GM19025 (cell line): ENCODE results near the gene SPEF2.
"Not testable (repeated sequence)": the region's sequence is repeated elsewhere in the genome, so short reads cannot be mapped to it uniquely, and the experiment has no call there.

Experiments used
- ATAC-seq: cut with Tn5 transposase; IDR thresholded peaks from one replicate; pipeline ENCODE4 v1.9.1; 2021; ENCODE audit warnings: mild to moderate bottlenecking, low read depth, moderate library complexity; ENCODE audit not compliant: unreplicated experiment

SPEF2 gene

DNA sequence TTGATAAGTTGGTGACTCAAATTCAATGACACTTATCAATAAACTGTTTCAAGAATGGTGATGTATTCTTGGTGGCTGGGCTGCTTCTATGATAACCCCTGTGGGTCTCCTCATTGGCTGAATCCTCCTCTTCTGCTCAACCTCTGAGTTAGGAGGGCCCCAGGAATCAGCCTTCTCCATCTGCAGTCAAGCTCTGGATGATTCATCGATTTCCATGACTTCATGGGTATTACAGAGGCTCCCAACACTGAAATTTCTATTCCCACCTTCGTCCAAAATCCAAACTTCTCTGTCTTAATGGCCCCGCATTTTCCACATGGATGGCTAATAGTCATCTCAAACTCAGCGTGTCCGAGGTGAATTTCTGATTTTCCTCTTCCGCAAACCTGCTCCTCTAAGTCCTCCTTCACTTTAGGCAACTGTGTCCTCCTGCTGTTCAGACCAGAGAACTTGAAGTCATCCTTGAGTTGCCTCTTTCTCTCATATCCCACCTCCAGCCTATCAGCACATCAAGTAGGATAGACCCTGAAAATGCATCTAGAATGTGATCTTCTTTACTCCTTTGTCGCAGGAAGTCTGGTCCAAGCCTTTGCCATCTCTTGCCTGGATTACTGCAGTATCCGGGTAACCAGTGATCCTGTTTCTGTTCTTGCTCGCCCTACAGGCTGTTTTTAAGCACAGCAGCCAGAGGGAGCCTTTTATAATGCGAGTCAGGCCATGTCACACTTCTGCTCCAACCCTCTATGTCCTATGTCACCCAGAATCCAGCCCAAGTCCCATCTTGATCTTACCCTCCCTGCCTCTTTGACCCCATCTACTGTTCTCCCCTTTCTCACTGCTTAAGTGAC is 197.7 kb downstream of the SPEF2 start:
- no peak for ATAC-seq

- ATAC-seq, result no peak
Observed at GRCh38 chr5:35816881-35817521, 199.3 kb downstream of the SPEF2 start.

DNA sequence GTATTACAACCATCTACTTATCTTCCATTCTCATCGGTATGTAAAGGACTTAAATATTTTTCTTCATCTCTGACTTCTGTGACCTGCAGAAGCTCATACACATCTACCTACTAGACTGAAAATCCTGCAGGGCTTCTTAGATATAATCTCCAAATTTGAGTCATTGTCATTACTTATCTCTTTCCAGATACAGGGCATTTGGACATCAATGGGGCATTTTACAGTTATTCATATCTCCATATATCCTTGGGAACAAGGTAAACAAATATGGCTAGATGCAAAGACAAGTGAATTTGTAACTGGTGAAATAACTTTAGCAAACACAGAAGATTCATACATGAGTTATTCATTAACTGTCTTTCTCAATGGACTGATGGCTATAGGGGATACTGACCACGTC is 201.4 kb downstream of the SPEF2 start:
- ATAC-seq, result no peak

DNA sequence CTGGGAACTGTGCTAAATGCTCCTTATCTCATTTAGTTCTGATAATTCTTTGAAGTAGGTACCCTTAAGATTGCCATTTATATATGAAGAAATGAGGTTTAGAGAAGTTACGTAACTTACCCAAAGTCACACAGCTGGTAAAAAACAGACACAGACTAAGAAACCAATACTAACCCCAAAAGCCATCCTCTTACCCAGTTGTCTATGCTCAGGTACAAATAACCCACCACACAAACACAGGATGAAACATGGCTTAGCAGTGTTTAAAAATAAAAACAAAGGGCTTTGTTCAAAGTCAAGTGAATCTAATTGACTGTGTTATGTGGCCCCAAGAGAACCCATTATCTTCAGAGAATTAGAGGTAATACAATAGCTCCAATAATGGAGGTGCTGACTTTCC is 202.0 kb downstream of the SPEF2 start:
- ATAC-seq, result no peak

GRCh38 chr5:35820735-35821134 is 203.1 kb downstream of the SPEF2 start:
- no peak for ATAC-seq

DNA sequence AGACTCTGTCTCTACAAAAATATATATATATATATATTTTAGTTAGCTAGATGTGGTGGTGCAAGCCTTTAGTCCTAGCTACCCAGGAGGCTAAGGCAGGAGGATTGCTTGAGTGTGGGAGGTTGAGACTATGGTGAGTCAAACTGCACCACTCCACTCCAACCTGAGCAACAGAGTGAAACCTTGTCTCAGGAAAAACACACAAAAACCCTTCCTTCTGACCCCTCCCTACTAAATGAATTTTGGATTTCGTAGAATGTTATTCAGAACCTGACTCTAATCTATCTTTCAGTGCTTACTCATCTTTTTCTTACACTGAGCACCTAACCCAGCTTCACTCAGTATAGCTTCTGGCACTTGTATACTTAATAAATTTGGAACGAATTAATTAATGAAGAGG is 203.8 kb downstream of the SPEF2 start:
- no peak for ATAC-seq

DNA sequence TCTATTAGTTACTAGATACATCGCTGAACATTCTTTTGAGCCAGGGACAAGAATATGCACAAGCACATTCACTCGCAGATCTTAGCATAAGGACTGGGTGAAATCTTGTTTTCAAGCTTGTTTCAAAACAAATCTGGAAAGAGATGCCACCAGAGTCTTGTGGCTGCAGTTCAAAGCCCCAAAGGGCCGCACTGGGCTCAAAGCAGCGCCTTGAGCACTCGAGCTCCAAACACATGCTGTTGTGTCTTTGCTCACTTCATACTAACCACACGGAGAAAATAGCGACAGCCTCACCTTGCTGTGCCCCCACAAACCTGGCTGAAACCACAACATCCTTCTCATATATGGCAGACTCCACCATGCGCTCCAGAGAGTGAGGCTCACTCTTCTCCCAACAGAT is 204.8 kb downstream of the SPEF2 start:
- no peak for ATAC-seq

DNA sequence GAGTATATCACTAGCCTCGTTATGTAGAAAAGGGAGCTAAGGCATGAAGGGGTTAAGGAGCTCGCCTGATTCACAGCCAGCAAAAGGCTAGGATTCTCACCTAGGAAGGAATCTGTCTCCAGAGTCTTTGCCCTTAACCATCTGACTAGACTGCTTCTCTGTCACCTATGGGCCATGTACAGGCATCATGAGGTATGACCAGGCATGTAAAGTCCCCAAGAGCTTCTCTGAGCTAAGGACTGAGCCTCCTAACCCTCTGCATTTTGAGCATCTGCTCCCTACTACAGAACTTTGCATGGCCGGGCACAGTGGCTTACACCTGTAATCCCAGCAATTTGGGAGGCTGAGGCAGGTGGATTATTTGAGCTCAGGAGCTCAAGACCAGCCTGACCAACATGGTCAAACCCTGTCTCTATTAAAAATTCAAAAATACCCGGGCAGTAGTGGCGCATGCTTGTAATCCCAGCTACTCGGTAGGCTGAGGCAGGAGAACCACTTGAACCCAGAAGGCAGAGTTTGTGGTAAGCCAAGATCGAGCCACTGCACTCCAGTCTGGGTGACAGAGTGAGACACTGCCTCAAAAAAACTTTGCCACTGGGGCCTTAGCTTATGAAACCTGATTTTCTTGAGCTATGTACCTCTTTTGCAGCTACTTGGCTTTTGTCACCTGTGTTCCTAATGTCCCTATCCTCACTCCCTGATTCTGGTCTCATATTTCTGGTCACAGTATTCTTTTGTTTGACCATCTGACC is 205.9 kb downstream of the SPEF2 start:
- no peak for ATAC-seq

GRCh38 chr5:35826056-35826455 is 208.4 kb downstream of the SPEF2 start:
- ATAC-seq, result no peak

GRCh38 chr5:35826554-35826953 is 208.9 kb downstream of the SPEF2 start:
- ATAC-seq, result no peak

DNA sequence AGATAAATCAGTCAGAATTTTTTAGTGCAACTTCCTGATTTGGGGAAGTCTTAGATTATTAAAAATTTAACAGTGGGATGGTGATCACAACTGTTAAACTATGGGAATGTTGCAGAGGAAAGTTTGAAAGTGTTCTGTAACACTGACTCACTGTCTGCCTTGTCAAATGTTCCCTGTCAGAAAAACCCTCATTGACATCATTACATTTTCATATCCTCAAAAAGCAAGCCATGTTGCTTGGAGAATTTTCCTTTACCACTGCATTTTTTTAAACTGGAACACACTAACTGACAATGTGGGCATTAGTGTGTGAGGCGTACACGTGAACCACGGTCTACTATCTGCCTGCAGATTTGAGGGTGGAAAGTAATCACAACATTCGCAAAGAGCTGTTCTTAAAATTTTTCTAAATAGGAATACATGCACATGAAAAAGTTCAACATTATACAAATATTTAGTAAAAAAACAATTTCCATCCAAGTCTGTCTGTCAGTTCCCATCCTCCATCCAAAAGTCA is 210.5 kb downstream of the SPEF2 start:
- ATAC-seq, result no peak

GRCh38 chr5:35830587-35830986 is 212.9 kb downstream of the SPEF2 start:
- no peak for ATAC-seq

- ATAC-seq, result no peak
Observed at GRCh38 chr5:35832762-35833161, 215.1 kb downstream of the SPEF2 start.

DNA sequence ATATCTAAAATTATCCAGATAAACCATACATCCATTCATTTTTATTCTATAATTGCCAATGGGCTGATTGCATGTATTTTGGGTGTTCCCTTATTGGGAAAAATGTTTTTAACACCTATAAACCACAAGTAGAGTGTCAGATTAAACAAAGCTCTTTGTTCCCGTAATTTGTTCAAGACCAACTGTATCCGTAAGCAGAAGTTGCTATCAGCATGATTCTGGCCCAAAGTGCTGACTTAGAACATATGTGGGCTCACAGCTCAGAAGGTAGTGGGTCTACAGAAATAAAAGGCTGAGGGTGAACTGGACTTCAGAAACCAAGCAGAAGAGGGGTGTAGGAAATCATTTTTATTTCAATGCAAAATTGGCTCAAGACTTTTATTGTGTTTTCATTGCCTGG is 215.6 kb downstream of the SPEF2 start:
- ATAC-seq, result no peak

DNA sequence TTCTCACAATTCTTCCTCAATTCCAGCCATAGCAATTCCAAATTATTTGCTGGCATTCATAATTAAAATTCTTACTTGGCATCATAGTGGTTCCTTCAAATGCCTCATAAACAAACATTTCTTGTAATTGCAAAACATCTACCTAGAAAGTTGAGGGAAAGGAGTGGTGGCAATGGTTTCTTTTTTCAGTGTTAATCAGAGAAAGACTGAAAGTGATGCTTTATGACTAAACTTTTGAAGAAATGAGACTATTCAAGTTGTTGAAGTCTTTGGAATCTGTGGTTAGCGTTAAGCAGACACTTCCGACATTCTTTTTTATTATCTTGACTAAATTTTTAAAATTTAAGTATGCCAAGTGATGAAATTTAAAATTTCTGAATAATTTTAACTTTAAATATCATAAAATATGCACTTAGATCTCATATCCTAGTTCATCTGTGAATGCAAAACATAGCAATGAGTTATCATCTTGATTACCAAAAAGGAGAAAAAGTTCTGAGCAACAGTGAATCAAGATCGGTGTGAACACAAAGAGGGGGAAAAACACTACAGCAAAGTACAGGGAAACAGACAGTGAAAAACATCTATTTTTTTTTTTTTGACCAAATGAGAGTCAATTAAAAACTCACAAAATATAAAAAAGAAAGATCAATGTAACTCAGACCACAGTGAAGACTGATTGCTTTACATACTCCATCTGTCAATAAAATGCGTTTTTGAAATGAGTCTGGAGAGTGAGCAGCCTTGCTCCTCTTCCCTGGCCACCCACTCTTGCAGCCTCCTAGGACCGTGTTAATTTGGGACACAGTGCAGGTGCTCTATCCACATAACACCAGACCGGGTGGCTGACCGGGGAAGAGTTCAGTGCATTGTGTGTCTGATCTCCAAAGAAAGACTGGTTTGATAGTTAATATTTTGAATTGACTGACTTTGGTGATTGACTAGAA is 218.4 kb downstream of the SPEF2 start:
- ATAC-seq, result no peak

DNA sequence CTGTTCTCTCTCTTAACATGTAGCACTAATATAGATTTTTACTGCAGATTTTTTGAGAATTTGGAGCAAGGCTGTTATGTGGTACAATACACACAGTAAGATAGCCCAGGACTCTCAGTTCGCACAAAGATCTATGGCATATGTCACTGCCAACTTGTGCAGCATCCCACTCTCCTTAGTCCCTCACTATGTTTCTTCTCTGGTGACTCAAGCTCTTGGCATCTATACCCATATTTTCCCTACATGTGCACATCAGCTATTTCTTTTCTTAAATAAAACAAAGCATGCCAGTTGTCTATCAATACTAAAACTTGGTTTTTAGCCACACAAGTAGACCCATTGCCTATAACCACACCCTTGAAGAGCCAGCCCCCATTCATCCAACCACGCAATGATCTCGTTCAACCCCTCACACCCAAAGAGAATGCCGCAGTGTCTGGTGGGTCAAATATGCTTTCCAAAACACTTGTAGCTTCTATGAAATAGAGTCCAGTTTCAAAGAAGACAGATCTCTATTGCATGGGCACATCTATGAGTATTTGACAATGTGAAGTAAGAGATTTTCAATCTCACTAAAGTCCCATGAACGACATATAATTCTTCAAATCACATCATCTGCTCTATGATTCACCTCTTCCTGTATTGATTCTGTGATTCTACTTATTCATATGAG is 220.8 kb downstream of the SPEF2 start:
- no peak for ATAC-seq

GRCh38 chr5:35842856-35843255 is 225.2 kb downstream of the SPEF2 start:
- ATAC-seq, result no peak

GRCh38 chr5:35845508-35845907 is 227.8 kb downstream of the SPEF2 start:
- ATAC-seq, result not testable (repeated sequence)

DNA sequence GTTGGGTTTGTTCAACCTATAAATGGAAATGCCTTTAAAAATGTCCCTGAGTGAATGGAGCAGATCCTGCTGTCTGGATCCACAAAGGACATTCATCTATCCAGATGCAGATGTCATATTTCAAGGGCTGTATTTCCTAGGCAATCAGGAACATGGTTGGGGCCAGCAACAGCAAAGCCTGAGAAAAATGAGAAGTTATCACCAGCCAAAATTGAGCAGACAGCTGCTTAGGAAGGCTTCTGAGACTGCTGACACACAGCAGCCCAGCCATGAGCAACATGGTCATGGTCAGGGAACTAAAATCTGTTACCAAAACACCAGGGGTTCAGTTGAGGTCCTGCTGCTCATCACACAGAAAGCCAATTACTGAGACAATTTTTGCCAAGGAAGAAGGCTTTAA is 229.8 kb downstream of the SPEF2 start:
- ATAC-seq, result no peak

GRCh38 chr5:35847961-35848360 is 230.3 kb downstream of the SPEF2 start:
- no peak for ATAC-seq
